GM12891 (cell line): ENCODE results near the gene OGFRL1.

ENCODE experiments used
- PAX5 ChIP-seq: IDR thresholded peaks from 2 replicates; pipeline ENCODE4 v1.6.1; 2011; ENCODE audit warnings: low read length, moderate library complexity, mild to moderate bottlenecking; ENCODE audit not compliant: insufficient read depth, severe bottlenecking
- POLR2A ChIP-seq: IDR thresholded peaks from 2 replicates; pipeline ENCODE4 v1.6.1; 2011; ENCODE audit warnings: low read depth, low read length, control low read depth
- POLR2AphosphoS5 ChIP-seq: IDR thresholded peaks from 2 replicates; pipeline ENCODE4 v1.6.1; 2011; ENCODE audit warnings: low read depth, low read length, control low read depth
- SPI1 ChIP-seq: IDR thresholded peaks from 2 replicates; pipeline ENCODE4 v1.6.1; 2011; ENCODE audit warnings: low read depth, low read length, control low read depth
- TAF1 ChIP-seq: IDR thresholded peaks from 2 replicates; pipeline ENCODE4 v1.6.1; 2011; ENCODE audit warnings: low read depth, low read length, control low read depth

DNA sequence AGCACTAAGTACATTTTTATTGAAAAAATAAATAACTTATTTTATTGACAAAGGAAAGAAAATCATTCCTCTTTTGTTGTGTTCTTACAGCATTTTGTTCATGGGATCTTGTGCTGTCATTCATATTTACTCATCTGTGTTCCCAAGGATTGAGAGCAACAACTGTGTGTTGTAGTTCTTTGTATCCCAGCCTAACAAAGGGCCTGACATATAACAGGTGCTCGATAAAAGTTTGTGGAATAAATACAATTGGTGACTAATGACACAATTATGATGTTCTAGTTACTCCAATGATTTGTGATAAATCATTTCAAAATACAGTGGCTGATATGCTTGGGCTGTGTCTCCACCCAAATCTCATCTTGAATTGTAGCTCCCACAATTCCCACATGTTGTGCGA, 7.9 kb upstream of the OGFRL1 start:
- TF ChIP-seq POLR2AphosphoS5 (no peak), POLR2A (no peak), SPI1 (no peak), TAF1 (no peak), PAX5 (no peak)
